GM12801 (cell line): Measurements from ENCODE around the gene FGF6.

Source experiments
- TF ChIP-seq, protein P1 (sequence below): IDR thresholded peaks from one replicate; pipeline ENCODE4 v1.5.1; 2011; ENCODE audit warnings: control low read depth; ENCODE audit not compliant: insufficient read length; ENCODE audit errors: extremely low read depth

Gene FGF6

DNA sequence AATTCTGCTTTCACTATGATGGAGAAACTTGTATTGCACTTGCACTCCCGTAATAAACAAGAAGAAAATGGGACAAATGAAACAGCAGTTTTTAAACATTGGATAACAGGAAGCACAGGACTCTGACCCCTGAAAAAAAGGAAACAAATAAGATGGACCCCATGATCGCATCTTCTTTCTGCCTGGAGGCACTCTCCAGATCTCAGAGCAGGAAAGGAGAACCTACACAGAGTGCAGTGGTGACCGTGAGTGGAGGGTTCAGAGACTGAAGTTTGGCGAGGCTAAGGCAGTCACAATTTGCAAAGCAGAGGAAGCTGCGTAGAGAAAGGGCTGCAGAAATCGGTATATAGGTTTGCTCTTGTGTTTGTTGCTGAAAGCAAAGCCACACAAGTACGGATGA lies 6.1 kb upstream of the FGF6 start:
- TF ChIP-seq, protein P1, sequence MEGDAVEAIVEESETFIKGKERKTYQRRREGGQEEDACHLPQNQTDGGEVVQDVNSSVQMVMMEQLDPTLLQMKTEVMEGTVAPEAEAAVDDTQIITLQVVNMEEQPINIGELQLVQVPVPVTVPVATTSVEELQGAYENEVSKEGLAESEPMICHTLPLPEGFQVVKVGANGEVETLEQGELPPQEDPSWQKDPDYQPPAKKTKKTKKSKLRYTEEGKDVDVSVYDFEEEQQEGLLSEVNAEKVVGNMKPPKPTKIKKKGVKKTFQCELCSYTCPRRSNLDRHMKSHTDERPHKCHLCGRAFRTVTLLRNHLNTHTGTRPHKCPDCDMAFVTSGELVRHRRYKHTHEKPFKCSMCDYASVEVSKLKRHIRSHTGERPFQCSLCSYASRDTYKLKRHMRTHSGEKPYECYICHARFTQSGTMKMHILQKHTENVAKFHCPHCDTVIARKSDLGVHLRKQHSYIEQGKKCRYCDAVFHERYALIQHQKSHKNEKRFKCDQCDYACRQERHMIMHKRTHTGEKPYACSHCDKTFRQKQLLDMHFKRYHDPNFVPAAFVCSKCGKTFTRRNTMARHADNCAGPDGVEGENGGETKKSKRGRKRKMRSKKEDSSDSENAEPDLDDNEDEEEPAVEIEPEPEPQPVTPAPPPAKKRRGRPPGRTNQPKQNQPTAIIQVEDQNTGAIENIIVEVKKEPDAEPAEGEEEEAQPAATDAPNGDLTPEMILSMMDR, result no peak

DNA sequence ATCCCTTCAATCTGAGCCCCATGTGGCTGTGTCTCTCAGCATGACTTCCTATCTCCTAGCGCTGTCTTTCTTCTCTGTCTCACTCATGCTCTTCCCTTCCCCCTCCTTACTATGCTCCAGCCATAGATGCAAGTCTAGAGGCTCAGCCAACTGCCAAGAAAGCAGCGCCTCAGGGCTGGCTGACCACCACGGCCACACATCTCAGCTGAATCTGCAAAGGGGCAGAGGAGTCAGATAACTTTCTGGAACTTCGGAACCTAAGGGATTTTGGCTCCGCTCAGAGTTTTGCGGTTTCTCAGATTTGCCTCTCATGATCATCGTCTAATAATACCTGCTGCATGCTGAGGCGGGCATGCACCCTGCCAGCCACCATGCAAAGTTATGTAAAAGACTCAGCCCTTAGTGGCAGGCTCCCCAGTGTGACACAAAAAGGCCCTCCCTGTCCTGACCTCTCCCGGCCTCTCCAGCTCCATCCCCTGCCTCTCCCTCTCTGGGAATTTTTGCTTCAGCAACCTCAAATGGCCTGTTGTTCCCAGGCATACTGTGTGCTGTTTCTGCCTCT lies 5.0 kb upstream of the FGF6 start:
- TF ChIP-seq, protein P1, result no peak

DNA sequence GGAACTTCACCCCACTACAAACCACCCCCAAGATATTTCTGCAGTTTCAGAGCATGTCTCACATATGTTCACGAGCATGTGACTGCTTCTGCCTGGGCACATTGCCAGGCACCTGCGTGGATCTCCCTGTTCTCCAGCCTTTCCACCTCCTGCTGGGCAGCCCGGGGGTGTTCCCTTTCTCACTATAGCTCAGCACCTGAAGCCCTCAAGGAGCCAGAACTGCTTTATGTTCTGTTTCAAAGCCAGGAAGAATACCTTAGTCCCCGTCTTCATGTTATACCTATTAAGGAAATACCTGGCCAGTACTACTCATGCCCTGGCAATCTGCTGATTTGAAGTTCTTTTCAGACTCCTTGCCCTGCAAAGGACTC lies 4.2 kb upstream of the FGF6 start:
- TF ChIP-seq, protein P1, result no peak

DNA sequence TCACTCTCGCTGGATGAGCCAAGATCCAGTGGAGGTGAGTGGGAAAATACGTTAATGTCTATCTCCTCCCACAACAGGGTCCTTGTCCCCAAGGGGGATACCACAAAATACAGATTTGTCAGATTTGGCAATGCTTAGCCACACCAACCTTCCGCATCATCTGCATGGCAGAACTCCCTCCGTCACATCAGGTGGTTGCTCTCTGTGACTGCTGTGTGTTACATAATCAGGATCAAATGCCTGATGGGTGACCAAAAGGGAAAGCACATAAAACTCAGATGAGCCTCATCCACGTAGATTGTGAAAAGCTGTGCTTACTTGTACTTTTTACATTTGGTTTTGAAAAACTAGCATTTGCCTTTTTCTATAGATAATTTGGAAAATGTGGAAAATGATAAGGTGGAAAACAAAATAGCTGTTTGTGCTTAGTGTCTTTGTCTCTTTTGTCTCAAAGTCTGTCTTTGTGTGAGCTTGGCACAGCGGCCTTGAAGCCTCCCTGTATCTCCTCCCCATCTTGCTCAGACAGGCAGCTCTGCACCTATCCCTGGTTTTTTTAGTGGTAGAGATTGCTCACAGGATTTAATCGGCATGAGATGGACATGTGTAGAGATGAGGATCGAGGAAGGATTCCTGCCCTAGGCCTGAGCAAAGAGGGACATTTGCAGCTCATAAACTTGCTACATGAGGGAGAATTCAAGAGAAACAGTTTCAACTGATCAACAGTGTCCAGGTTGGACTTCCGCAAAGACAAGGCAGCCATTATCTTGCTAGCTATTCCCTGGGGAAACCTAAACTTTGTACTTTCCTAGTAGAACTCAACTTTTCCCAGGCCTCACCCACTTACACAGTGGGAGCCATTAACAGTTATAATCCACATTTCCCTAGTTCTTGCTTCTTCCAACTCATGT lies 3.6 kb upstream of the FGF6 start:
- TF ChIP-seq, protein P1, result no peak

DNA sequence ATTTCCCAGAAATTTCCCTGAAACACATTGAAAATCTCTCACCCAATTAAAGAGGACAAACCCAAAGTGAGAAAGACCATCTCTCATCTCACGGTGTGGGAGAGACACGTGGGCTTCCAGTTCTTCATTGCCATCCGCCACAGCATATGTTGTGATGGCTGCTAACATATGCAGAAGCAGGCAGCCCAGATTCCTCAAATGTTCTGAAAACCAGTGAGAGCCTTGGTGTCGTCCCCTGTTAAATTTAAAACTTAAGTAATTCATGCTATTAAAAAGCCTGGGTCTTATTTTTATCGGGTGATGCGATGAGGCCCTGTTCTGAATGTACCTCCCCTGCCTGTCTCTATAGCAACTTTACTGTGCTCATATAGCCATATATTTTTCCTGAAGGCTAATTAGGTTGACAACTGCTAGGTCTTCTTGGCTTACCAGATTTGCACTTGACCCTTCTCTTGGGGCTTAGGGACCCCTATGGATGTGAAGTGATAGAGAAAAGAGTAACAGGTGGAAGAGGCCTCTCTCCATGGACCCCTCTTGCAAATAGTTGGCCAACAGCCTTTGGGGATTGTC lies 2.8 kb upstream of the FGF6 start:
- TF ChIP-seq, protein P1, result no peak

DNA sequence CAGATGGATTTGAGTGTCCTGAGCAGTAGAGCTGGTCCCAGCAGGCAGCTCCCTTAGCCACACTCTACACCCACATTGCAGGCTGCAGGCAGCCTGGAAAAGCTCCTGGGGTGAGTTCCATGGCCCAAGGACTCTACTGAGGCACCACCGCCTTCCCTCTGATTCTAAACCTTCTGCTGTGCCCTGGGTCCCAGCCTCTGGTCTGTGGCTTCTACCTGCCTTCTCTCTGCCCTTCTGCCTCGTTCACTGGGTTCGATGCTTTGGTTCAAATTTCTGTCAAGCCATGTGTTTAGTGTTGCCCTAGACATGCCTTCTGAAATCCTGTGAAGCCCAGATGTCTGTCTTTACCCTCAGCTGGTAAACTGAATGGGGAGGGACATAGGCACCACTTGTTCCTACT lies 1.5 kb upstream of the FGF6 start:
- TF ChIP-seq, protein P1, result no peak

DNA sequence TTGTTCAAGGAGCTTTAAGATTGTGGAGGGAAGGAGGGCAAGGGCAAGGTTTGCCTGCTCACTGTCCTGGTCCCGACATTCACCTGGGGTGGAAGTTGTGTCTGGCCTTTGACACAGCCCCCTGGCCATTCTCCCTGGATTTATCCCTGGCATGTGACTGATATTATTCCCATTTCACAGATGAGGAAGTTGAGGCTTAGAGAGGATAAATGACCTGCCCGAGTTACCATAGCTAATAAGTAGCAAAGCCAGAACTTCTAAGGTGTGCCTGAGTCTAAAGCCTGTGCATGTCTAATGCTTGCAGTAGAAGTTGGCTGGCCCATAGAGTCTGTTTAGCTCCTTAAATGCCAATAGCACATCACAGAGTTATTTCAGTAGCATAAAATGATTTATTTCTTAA lies 720 bp upstream of the FGF6 start:
- TF ChIP-seq, protein P1, result no peak
